NK-92 (cell line): ENCODE measurements around the gene PMAIP1.

Source experiments
- DNase-seq: peaks from one replicate; lab custom pipeline; 2025; ENCODE audit not compliant: unreplicated experiment; lab: John Stamatoyannopoulos, UW

Gene PMAIP1

DNA sequence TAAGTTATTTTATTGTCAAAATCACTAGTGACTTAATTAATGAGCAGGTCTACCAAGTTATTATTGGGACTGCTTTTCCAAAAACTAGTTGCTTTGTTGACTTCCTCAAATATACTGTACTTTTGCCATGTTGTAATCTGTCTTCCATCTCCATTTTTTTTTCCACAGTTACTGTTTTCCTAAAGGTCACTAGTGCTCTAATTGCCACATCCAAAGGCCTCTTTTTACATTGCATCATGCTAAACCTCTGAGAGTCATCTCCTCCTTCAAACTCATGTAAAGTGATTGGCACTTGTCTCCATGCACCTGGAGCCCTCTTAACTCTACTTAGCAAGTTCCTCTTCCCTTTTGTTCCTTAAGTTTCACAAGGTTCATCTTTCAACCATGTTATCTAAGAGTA lies 11.8 kb downstream of the PMAIP1 start:
- no peak for DNase-seq

DNA sequence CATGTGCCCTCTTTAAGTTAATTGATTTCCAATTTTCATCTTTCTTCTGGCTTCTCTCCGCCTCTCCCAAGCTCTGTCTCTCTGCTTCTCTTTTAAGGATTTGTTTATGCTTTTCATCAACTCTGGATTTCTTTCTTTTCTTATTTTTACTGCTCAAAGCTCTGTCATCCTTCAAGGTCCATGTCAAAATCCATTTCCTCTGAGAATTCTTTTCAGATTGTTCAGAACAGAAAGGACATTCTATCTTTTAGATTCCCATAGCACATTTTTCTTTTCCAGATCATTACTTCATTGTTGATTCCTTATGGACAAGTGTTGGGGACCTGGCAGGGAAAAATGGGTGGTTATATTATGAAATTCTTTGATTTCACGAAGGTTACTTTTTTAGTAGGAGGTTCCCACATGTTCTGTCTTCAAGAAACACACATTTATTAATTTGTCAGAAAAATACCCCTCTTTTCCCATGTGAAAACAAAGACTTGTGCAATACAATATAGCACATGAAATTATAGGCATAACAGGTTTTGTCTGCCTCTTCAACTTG lies 12.3 kb downstream of the PMAIP1 start:
- DNase-seq, result no peak

DNA sequence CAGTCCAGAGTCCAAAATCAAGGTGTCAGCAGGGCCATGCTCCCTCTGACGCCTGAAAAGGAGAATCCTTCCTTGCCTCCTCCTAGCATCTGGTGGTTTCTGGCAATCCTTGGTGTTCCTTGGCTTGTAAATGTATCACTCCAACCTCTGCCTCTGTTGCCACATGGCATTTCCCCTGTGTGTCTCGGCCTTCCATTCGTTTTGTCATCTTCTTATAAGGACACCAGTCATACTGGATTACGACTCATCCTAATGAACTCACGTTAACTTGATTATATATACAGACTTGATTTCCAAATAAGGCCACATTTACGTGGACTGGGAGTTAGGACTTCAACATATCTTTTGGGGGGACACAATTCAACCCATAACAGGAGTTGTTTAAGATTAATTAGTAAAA lies 15.8 kb downstream of the PMAIP1 start:
- no peak for DNase-seq

DNA sequence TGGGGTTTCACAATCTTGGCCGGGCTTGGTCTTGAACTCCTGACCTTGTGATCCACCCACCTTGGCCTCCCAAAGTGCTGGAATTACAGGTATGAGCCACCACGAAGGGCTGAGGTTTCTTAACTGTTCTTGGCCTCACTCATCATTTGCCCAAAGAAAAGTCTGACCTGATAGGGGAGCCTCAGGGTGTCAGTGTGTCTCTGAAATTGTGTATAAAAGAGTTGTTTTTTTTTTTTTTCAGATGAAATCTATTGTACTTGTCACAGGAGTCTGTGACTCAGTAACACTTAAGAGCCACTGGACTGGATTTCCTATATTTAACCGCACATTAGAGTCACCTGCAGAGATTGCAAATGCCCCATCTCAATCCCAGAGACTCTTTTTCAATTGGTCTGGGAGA lies 16.9 kb downstream of the PMAIP1 start:
- no peak for DNase-seq

DNA sequence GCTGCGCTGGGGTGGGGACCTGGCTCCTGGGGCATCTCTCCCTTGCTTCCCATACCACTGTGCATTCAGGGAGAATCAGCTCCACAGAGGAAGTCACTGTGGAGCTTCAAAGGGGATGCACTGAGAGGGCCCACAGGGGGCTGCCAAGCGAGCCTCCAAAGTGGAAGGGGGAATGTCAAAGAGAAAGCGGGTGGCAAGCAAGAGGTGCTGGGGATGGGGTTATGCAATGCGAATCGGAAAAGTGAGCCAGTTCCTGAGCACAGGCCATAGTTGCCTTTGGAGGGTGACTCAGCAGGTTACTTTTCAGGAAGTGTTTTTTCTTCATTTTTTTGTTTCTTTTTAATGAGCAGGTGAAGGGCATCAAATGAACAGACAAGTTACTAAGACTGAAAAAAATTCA lies 17.6 kb downstream of the PMAIP1 start:
- no peak for DNase-seq

DNA sequence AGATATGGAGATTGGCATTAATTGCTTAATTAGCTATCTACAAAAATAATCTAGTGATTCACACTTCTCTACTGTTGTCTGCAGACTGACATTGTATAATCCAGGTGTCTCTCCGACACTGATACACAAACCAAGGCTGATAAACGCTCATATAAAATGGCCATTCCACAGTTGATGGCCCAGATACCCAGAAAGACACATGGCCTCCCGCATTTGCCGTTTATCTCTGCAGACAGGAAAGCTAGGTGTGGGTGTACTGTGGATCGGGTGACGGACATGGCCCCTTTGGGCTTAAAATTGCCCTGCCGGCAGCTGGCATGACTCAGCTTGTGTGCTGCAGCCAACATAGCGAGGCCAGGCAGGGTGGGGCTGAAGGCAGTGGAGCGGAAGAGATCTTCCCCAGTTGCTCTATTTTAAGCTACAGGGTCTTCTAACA lies 18.5 kb downstream of the PMAIP1 start:
- no peak for DNase-seq

DNA sequence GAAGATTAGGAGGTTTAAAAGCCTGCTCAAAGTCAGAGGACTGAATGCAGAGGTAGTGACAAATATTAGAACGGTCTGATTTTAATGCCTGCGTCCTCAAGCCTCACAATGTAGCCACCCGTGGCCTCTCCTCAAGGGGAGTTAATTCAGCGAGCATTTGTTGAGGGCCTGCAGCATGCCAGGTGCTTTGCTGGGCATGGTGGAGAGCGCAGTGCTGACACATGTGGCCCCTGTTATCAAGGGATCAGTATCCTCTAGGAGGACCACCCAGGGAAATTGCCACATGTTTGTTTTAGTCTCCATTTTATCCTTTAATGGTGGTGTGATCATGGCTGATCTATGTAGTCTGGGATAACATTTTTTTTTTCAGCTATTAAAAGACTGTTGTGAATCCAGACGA lies 19.2 kb downstream of the PMAIP1 start:
- DNase-seq, result no peak

DNA sequence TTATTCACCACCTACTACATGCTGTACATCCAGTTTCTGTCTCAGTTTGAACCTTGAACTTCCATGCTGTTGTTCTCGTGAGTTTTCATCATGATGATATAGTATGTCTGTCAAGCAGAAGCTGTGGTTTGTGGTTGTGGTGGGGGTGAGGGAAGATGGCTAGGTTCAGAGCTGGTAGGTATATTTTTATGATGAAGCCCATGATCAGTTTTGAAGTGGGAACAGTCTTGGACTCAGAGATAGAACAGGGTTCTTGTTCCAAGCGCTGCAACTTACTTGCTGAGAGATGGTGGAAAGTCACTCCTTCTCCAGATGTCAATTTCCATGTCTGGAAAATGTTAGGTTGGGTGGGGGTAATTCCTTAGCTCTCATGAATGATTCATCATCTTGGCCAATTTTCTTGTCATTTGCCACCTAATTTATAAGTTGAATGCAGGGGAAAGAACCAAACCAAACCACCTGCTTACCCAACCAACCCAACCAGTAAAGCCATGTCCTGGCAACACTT lies 21.6 kb downstream of the PMAIP1 start:
- DNase-seq, result no peak

DNA sequence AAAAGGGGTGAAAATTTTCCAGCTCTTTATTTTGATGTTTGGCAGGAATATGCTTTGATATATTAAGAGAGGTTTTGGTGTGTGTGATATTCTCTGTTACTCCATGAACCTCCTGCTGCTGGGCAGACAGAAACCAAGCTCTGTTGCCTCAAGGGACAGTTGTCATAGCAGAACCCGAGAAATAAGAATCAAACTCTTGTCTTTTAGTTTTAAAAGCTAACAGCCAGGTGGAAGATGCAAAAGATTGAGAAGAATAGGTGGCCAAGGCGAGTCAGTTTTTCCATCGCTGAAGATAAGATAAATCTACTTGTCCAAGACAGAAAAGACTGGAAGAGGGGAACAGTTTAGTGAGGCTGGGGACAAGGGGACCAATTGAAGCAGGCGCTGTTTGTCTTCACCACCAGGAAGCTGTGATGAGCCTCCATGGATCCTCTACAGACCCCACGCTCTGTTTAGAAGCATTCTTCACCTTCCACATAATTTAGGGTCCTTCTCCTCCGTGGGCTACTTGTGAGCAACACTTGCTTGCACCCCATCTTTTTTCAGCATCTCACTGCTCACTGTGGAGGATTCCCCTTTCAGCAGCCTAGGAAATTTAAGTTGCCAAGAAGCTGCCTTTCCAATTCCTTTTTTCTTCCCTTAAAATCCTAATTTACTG lies 23.9 kb downstream of the PMAIP1 start:
- DNase-seq, result no peak

DNA sequence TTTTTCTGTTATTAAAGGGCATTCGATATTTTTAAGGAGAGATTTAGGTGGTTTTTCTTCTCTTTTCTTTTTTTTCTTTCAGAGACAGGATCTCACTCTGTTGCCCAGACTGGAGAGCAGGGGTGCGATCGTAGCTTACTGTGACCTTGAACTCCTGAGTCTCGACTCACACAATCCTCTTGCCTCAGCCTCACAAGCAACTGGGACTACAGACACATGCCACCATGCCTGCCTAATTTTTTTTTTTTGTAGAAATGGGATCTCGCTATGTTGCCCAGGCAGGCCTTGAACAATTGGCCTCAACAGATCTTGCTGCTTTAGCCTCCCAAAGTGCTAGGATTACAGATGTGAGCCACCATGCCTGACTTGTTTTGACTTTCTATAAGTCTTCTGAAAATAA lies 26.3 kb downstream of the PMAIP1 start:
- no peak for DNase-seq

DNA sequence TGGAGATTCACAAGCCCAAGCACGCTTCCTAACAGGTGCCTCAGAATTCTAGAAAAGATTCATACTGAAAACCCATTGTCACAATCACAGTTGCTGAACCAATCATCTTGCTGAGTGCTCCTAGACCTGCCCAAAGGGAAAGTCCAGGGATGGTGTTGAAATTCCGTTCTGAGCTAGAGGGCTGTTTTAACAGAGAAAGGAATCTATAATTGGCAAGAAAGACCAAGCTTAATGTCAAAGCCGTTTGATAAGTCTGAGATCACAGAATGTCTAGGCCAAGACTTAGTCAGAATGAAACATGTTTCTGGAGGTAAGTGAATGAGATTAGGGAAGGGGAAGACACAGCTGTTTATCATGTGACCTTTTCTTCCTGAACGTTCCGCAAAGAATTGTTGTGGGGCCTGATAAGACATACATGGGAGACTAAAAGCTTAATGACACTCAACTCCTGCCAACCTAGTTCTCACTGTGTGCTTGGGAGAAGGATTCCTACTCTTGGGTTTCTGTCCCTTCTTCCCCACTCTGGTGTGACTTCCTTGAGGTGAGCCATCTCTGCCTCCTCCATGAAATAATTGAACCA lies 27.5 kb downstream of the PMAIP1 start:
- no peak for DNase-seq

DNA sequence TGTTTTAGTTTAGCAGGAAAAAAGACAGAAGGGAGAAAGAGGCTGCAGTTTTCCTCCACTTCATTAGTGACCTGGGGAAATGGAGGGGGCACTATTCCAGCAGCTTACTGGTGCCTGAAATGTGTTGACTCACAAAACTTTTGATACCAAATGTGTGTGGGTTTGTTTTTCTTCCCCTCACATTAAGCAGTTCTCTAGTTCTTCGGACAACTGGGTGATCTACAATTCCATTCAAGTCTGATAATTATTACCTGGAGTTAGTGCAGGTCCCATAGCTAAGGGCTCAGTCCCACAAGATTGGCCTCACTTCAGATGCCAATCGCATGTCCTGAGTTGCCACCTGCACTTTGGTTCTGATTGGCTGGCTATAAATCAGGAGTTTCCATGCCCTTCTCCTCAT lies 28.4 kb downstream of the PMAIP1 start:
- DNase-seq, result no peak

DNA sequence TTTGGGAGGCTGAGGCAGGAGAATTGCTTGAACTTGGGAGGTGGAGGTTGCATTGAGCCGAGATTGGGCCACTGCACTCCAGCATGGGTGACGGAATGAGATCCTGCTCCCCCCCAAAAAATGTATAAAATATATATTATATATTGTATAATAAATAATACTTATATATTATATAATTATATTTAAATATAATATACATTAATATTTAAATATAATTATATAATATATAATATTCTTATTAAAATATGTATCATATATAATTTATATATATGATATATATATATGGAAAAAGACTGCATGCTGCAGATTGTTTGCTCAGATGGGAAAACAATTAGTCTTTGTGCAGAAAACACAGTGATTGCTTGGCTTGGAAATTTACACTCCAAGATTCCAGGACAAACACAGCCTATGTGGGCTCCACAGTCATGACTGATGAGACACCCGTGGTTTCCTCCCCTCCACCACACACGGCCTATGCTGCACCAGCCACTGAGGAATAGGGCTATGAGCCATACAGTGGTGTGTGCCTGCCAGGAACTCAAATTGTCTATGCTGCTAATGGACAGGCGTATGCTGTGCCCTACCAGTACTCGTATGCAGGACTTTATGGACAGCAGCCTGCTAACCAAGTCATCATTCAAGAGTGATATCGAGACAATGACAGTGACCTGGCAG lies 30.0 kb downstream of the PMAIP1 start:
- no peak for DNase-seq

DNA sequence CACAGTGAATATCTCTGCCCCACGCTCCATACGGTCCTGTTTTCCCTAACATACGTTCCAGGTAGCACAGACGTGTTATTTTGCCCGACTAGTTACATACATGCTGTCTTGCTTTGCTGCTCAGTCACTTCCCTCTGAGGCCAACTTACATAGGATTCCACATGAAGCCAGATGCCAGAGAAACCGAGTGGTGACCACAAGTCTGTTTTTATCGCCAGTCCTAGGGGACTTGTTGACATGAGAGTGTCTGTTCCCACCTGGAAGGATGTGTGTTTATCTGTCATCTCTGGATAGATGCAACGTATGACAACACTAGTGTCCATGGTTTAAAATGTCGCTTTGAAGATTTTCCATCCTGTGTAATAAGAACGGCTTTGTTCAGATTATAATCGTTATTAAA lies 32.6 kb downstream of the PMAIP1 start:
- no peak for DNase-seq

DNA sequence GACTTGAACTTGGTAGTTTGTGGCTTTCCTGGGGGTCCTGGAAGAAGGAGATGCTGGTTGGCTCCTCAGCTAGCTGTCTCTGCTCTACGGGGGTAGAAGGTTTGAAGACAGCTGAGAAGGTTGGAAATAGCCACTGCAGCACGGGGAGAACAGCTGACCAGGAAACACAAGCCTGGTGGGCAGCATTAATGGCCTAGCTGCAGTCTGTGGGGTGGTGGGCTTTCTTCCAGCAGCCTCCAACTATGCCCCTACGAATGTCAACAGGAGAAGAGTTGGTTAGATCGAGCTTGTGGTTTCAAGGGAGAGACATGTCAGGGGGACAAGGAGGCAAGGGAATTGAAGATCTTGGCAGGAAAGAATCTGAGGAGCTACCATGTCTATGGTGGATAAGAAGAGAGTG lies 38.9 kb downstream of the PMAIP1 start:
- DNase-seq, result no peak

DNA sequence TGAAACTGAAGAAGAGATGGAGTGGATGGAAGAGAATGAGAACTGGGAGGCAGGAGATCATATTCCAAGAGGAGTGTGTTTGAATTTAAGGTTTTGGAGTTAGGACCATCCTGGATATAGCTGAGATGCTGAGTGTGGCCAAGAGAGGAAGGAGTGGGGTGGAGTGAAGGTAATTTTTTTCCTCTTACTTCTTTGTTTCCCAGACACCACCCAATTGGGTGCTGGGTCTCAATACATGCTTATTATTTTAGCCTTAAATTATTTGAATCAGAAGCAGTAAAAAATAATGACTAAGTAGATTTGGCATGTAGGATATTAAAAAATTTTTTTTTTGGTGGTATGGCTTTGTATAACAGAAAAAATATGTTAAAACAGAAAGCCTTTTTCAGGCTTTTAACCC lies 39.3 kb downstream of the PMAIP1 start:
- DNase-seq, result no peak

DNA sequence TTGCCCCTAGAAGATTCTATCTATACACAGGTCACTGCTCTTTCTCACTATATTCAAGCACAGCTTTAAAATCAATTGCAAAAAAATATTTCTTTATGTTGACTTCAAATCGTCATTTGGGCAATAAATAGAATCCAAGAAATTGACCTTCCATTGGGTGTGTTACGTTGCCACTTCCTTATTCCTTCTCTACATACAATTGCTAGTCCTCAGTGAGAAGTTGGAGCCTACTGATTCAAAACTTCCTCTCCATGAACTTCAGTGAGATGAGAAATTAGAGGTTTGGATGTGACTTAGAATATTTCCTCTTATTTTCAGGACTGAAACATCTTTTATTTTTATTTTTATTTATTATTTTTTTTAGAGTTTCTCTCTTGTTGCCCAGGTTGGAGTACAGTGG lies 40.3 kb downstream of the PMAIP1 start:
- DNase-seq, result no peak

DNA sequence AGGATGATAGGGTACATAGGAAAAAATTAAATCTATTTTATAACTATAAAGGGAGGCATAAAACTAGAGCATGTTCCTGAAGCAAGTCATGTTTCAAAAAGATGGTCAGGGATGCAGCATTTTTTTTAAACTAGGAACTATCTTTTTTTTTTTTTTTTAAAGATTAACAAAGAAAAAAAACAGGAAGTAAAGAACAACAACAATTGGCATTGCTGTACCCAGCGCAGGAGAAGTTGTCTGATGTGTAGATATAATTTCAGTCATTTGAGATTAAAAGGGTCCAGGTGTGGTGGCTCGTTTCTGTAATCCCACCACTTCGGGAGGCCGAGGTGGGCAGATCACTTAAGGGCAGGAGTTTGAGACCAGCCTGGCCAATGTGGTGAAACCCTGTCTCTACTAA lies 41.5 kb downstream of the PMAIP1 start:
- no peak for DNase-seq

DNA sequence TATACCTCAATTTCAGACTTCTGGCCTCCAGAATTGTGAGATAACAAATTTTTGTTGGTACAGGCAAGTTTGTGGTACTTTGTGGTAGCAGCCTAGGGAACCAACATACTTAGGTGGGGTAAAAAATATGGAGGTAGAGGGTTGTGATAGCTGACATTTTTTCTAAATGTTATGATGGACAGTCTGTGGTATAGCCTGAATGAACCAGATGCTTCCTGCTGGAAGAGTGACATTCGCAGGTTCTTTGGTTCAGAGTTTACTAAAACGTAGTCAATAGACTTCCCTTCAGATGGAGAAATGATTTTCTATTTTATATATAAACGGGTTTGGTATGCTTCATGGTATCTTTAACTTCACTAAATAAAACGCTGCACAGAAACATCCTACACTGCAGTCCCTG lies 42.8 kb downstream of the PMAIP1 start:
- DNase-seq, result no peak

DNA sequence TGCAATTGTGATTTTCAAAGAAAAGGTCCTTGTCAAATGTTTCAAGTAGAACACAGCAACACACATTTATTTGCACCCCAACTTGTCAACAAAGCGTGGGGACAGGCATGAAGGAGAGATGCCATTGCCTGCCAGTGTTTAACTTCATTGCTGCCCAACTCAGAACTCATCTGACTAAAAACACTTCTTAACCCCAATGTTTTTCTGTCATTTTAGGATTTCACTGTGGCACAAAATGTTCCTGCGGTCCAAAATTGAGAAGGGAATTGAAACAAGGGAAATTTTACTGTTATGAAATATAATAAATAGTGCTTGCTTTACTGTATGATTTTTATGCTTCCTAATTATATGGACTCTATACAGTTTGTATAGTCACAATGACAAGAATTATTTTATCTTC lies 45.7 kb downstream of the PMAIP1 start:
- no peak for DNase-seq

DNA sequence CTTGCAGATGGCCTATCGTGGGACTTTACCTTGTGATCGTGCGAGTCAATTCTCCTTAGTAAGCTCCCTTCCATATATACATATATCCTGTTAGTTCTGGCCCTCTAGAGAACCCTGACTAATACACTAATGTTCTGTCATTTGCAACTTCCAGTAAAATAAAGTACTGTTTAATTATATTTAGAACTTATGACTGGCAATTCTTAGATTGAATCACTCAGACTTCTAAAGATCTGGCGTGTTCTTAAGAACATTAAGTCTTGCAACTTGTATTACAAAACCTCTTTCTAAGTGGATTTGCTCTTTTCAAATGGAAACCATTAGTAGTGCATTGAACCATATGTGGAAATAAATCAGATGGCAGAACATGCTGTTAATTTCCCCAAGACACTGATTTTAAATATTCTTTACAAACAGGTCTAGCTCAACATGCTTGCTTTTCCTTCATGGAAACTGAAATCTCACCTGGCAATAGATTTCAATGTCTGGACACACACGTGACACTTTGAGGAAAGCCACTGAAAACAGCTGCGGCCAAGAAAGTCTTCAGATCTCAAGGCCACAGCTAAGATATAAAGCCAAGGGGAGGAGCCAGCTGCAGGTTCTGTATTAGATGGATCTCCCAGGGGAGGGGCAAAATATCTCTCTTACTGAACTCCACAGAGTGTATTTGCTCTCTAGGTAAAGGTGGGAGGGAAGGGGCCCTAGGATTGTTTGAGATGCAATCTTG lies 50.6 kb downstream of the PMAIP1 start:
- DNase-seq, result no peak

DNA sequence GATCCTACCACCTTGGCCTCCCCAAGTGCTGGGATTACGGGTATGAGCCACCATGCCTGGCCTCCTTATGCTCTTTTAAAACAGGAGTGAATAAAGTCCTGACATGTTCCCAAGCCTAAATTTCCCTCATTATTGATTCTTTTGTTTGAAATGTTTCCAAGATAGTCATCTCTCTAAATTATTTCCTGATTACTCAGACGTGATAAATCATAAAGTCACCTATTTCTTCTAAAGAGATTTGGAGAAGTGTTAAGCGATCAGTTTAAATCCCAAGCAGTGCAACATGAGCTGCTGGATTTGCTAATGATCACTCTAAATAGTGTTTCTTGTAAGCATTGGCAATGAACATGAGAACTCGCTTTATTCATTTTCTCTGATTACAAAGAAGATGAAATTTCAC lies 51.8 kb downstream of the PMAIP1 start:
- no peak for DNase-seq
